Measurements from ENCODE around the gene ANGPTL7. TPM values are rescaled to one million over a fixed set of nuclear protein-coding genes. Genes with fewer than 3 reads are reported as not detected.

Gene ANGPTL7
- total RNA-seq (2022; extraction: Qiagen RNA extraction; ENCODE audit: low read depth), result not detected in 5 replicates

GRCh38 chr1:11188858-11189451, at the start of gene ANGPTL7:
Gene ANGPTL7 (plus strand): TSS chr1:11189355. CDS start chr1:11189580, 225 bp downstream.

Other genes with a start within 250 kb of the ANGPTL7 start
- gene TARDBP, start 176.7 kb upstream of the ANGPTL7 start, total RNA-seq (2022; extraction: Qiagen RNA extraction; ENCODE audit: low read depth), result 180 to 243 TPM (median 204 TPM) in 5 replicates
- 0.09 to 0.27 TPM (median 0.18 TPM) in 4 of 5 replicates, not detected in the other for gene MASP2, start 142.1 kb upstream of the ANGPTL7 start, total RNA-seq (2022; extraction: Qiagen RNA extraction; ENCODE audit: low read depth)
- gene SRM, start 129.3 kb upstream of the ANGPTL7 start, total RNA-seq (2022; extraction: Qiagen RNA extraction; ENCODE audit: low read depth), result 139 to 226 TPM (median 216 TPM) in 5 replicates
- gene EXOSC10, start 89.5 kb upstream of the ANGPTL7 start, total RNA-seq (2022; extraction: Qiagen RNA extraction; ENCODE audit: low read depth), result 35.4 to 39.8 TPM (median 37.9 TPM) in 5 replicates
- 14.5 to 17.0 TPM (median 15.3 TPM) in 5 replicates for gene MTOR, start 73.2 kb downstream of the ANGPTL7 start, total RNA-seq (2022; extraction: Qiagen RNA extraction; ENCODE audit: low read depth)
- gene UBIAD1, start 83.8 kb downstream of the ANGPTL7 start, total RNA-seq (2022; extraction: Qiagen RNA extraction; ENCODE audit: low read depth), result 14.6 to 17.4 TPM (median 16.8 TPM) in 5 replicates